Hepatocyte (in vitro differentiated cells): ENCODE measurements around the gene CHST15. TPM values are rescaled to one million over a fixed set of nuclear protein-coding genes. Genes with fewer than 3 reads are reported as not detected.

Source experiments
- DNase-seq: peaks from one replicate; pipeline ENCODE4 v3.0.0-alpha.2; 2016; ENCODE audit warnings: low spot score
- H2AFZ ChIP-seq: fragments of 200-600 bp; sonication (generic); 2 replicates; pipeline ENCODE4 v1.6.0; 2016; ENCODE audit warnings: antibody characterized with exemption, mild to moderate bottlenecking
- H3K27ac ChIP-seq: fragments of 200-600 bp; sonication (generic); 2 replicates; pipeline ENCODE4 v1.5.1; 2016; ENCODE audit warnings: mild to moderate bottlenecking
- H3K27me3 ChIP-seq: fragments of 200-600 bp; sonication (generic); 2 replicates; pipeline ENCODE4 v1.6.1; 2016
- H3K36me3 ChIP-seq: fragments of 200-600 bp; sonication (generic); replicated peaks from 2 replicates; pipeline ENCODE4 v1.5.1; 2016; ENCODE audit warnings: low read depth; ENCODE audit not compliant: insufficient read depth
- H3K4me1 ChIP-seq: fragments of 200-600 bp; sonication (generic); 2 replicates; pipeline ENCODE4 v1.5.1; 2016; ENCODE audit warnings: mild to moderate bottlenecking, moderate library complexity; ENCODE audit not compliant: insufficient read depth
- H3K4me2 ChIP-seq: fragments of 200-600 bp; sonication (generic); 2 replicates; pipeline ENCODE4 v1.6.0; 2016
- H3K4me3 ChIP-seq: fragments of 200-600 bp; sonication (generic); 2 replicates; pipeline ENCODE4 v1.5.1; 2016; ENCODE audit warnings: mild to moderate bottlenecking
- H3K79me2 ChIP-seq: fragments of 200-600 bp; sonication (generic); 2 replicates; pipeline ENCODE4 v1.6.0; 2017; ENCODE audit warnings: mild to moderate bottlenecking
- H3K9me2 ChIP-seq: fragments of 200-600 bp; sonication (generic); replicated peaks from 2 replicates; pipeline ENCODE4 v1.6.0; 2017; ENCODE audit warnings: mild to moderate bottlenecking; ENCODE audit not compliant: insufficient read depth
- H3K9me3 ChIP-seq: fragments of 200-600 bp; sonication (generic); 2 replicates; pipeline ENCODE4 v1.5.1; 2016; ENCODE audit warnings: low read depth, mild to moderate bottlenecking
- H4K20me1 ChIP-seq: fragments of 200-600 bp; sonication (generic); 2 replicates; pipeline ENCODE4 v1.6.0; 2016; ENCODE audit warnings: mild to moderate bottlenecking; ENCODE audit not compliant: insufficient read depth, poor library complexity, severe bottlenecking
- CTCF ChIP-seq: fragments of 200-600 bp; sonication (generic); IDR thresholded peaks from 2 replicates; pipeline ENCODE4 v1.5.1; 2016; ENCODE audit warnings: antibody characterized with exemption, mild to moderate bottlenecking; ENCODE audit not compliant: poor library complexity
- EZH2 ChIP-seq: fragments of 200-600 bp; sonication (generic); IDR thresholded peaks from 2 replicates; pipeline ENCODE4 v1.6.1; 2016; ENCODE audit warnings: antibody characterized with exemption, mild to moderate bottlenecking, borderline replicate concordance
- EZH2phosphoT487 ChIP-seq: fragments of 200-600 bp; sonication (generic); IDR thresholded peaks from one replicate; pipeline ENCODE4 v1.6.1; 2018; ENCODE audit warnings: antibody characterized with exemption, mild to moderate bottlenecking, low read depth, moderate library complexity; ENCODE audit not compliant: unreplicated experiment, severe bottlenecking
- WGBS: methylation state at CpG from one replicate; pipeline ENCODE4 v1.1.6; 2016; ENCODE audit warnings: low lambda C conversion rate; ENCODE audit errors: missing lambda C conversion rate; 5-methylcytosine and 5-hydroxymethylcytosine counted together
- polyA plus RNA-seq: library from polyadenylated mRNA; unstranded; fragments of >200 nt; fragmentation: Nextera tagmentation; extraction: Ambion mirVana; gene quantifications from 2 replicates; pipeline ENCODE4 v1.2.1, GENCODE V29; 2016
- total RNA-seq: library from RNA; depleted of rRNA; stranded (reverse); fragments of >200 nt; gene quantifications from 2 replicates; pipeline ENCODE4 v1.2.3, GENCODE V29; 2014

Gene CHST15
- total and polyA plus RNA-seq, 2 experiments from 2014 or later: 3.9 to 4.5 TPM

GRCh38 chr10:124041675-124042445, 51.5 kb downstream of the CHST15 start:
- TF ChIP-seq EZH2 (no peak), CTCF (no peak), EZH2phosphoT487 (no peak)
- 93% methylated on average over 11 of the region's 11 CpGs for WGBS
- no peak for DNase-seq
- Histone ChIP-seq H3K9me2 (no peaks in the 10 kb centered on the region), H2AFZ (no peak overlapping the region), H3K27ac (no peak overlapping the region), H3K4me1 (no peaks in the 10 kb centered on the region), H3K79me2 (no peaks in the 10 kb centered on the region), H3K36me3 (no peaks in the 10 kb centered on the region), H3K27me3 (no peaks in the 10 kb centered on the region), H3K4me2 (no peak overlapping the region), H3K9me3 (no peaks in the 10 kb centered on the region), H3K4me3 (no peak overlapping the region), H4K20me1 (no peaks in the 10 kb centered on the region)

GRCh38 chr10:124040451-124041188, 52.8 kb downstream of the CHST15 start:
- WGBS: 92% methylated on average over 7 of the region's 7 CpGs
- TF ChIP-seq EZH2phosphoT487: no peak
- no peak for TF ChIP-seq EZH2
- no peak for TF ChIP-seq CTCF

GRCh38 chr10:124039483-124040013, 53.9 kb downstream of the CHST15 start:
- no peaks in the 10 kb centered on the region for H3K9me2 ChIP-seq
- H3K27me3 ChIP-seq: no peaks in the 10 kb centered on the region
- H3K4me3 ChIP-seq: no peak overlapping the region
- TF ChIP-seq CTCF (no peak), EZH2 (no peak), EZH2phosphoT487 (no peak)
- no peaks in the 10 kb centered on the region for H3K79me2 ChIP-seq
- peaks cover 4% of the 10 kb centered on the region for H3K4me1 ChIP-seq
- no peak overlapping the region for H3K4me2 ChIP-seq
- no peak overlapping the region for H2AFZ ChIP-seq
- no peak for DNase-seq
- 82% methylated on average over 11 of the region's 11 CpGs for WGBS
- H3K27ac ChIP-seq: no peak overlapping the region
- no peaks in the 10 kb centered on the region for H3K36me3 ChIP-seq
- H3K9me3 ChIP-seq: no peaks in the 10 kb centered on the region
- H4K20me1 ChIP-seq: no peaks in the 10 kb centered on the region

More at GRCh38 chr10:124040451-124041188, 52.8 kb downstream of the CHST15 start:
- Histone ChIP-seq H2AFZ (no peak overlapping the region), H3K4me3 (no peak overlapping the region), H3K27ac (no peak overlapping the region), H3K4me1 (peaks cover 4% of the 10 kb centered on the region), H3K9me3 (no peaks in the 10 kb centered on the region), H3K27me3 (no peaks in the 10 kb centered on the region), H3K36me3 (no peaks in the 10 kb centered on the region), H3K79me2 (no peaks in the 10 kb centered on the region), H3K9me2 (no peaks in the 10 kb centered on the region), H3K4me2 (no peak overlapping the region), H4K20me1 (no peaks in the 10 kb centered on the region)
- DNase-seq: no peak
